ENCODE measurements around the gene CFAP119.

GRCh38 chr16:30786115-30786935 is 24.5 kb upstream of the CFAP119 start:
- TF ChIP-seq CTCF (IDR thresholded peaks at IDR 0.05; ENCODE audit: poor library complexity): no peak
- TF ChIP-seq EZH2phosphoT487 (IDR thresholded peaks at IDR 0.05; ENCODE audit: low read depth, severe bottlenecking, unreplicated experiment): no peak

All from hepatocyte (in vitro differentiated cells).